ENCODE measurements around the gene TCERG1L.
A peak's percentile ranks its signal among the peaks of the same experiment; 100 is the strongest.

The TCERG1L gene

DNA sequence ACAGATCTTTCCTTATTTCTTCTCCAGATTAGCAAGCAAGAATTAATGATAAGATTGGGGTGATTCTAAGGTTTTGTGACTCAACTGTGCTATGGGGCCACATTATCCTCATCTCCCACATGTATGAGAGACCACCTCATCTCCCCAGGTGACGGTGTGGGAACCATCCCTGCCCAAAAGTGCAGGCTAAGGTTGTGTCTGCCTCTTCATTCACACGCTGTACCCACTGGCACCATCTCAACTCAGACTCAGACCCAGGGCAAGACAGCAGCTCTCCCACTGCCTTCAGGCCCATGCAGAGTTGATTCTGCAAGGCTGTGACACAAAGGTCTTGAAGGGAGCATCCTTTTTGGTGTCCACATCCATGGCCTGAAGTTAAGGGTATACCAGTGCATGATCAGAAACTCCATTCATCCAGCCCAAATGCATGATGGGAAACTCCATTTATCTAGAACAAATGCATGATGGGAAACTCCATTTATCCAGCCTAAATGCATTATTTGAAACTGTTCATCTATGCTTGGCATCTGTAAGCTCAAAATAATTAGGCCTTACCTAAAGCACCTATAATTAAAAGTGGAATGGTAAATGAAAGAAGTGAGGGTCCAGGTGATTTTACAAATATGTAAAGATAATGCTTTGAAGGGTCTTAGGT, 99.4 kb downstream of the TCERG1L start:
- no peak overlapping the region for H3K27ac ChIP-seq
- no peak for TF ChIP-seq CTCF (IDR thresholded peaks at IDR 0.05)
- no peak overlapping the region for H3K4me3 ChIP-seq
- DNase-seq (ENCODE audit: low spot score) = peak; percentile 47

DNA sequence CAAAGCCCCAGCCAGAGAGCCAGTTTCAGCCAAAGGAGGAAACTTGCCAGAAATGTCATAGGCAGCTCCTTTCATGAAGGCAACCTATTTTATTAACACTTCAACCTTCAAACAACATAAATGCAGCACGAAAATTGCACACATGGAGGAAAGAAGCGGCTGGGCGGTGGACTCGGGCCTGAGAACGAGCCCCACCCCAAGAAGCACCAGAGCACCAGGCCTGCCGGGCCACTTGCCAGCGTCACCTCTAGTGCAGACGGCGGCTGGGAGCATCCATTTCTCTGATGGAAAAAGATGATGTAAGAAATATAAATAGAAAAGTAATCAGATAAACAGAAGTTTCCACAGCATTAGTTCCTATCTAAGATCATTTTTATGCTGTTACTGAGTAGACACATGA, 100.0 kb downstream of the TCERG1L start:
- DNase-seq (ENCODE audit: low spot score) = peak; percentile 52
- H3K4me3 ChIP-seq = no peak overlapping the region
- no peak for TF ChIP-seq CTCF (IDR thresholded peaks at IDR 0.05)
- H3K27ac ChIP-seq = no peak overlapping the region

DNA sequence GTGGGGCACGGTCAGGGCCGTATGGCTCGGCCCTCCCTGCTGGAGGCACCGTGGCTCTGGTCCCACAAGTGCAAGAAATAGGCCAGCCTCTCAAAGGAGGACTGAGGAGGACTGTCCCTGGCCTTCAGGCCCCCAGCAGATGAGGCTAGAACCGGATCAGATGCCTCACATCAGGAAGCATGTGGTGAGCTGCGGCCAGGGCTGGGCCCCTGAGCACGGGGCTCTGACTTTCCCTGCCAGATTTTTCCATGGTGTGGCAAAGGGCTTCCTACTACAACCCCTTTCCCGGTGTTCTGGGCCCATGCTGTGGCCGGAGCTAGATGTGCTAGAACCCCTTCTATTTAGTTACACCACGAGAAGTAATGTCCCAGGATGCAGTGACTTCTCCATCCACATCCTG, 100.4 kb downstream of the TCERG1L start:
- TF ChIP-seq CTCF (IDR thresholded peaks at IDR 0.05) = no peak
- Histone ChIP-seq H3K4me3 (no peak overlapping the region), H3K27ac (no peak overlapping the region)
- peak; percentile 24 for DNase-seq (ENCODE audit: low spot score)

- Histone ChIP-seq H3K4me3 (no peak overlapping the region), H3K27ac (no peak overlapping the region)
- TF ChIP-seq CTCF (IDR thresholded peaks at IDR 0.05) = no peak
- peak; percentile 47 for DNase-seq (ENCODE audit: low spot score)
Observed at GRCh38 chr10:131210181-131210580, 101.3 kb downstream of the TCERG1L start.

- no peak for TF ChIP-seq CTCF (IDR thresholded peaks at IDR 0.05)
- DNase-seq (ENCODE audit: low spot score) = peak; percentile 49
- Histone ChIP-seq H3K27ac (no peak overlapping the region), H3K4me3 (no peak overlapping the region)
Observed at GRCh38 chr10:131207584-131208532, 103.7 kb downstream of the TCERG1L start.

GRCh38 chr10:131207176-131207575, 104.3 kb downstream of the TCERG1L start:
- TF ChIP-seq CTCF (IDR thresholded peaks at IDR 0.05) = no peak
- Histone ChIP-seq H3K27ac (no peak overlapping the region), H3K4me3 (no peak overlapping the region)
- DNase-seq (ENCODE audit: low spot score) = peak; percentile 46

All from coronary artery (tissue), 2 donors.